Right lobe of liver (tissue), 6 donors: ENCODE data around the gene PRKN. TPM values are rescaled to one million over a fixed set of nuclear protein-coding genes. Genes with fewer than 3 reads are reported as not detected.

Experiments used
- ATAC-seq, 4 donors: fragments of 200-7000 bp; cut with Tn5 transposase; one replicate each; pipeline ENCODE4 v1.9.1; 2020; ENCODE audit warnings: mild to moderate bottlenecking in 4 of 4, moderate library complexity in 4 of 4
- DNase-seq, 3 donors: peaks; one replicate each; pipeline ENCODE4 v3.0.0-alpha.2; 2020
- H3K27ac ChIP-seq, 3 donors: fragments of 200-600 bp; one replicate each; pipeline ENCODE4 v1.8.0; 2022
- H3K27me3 ChIP-seq, 2 donors: fragments of 200-600 bp; one replicate each; pipeline ENCODE4 v1.8.0; 2022
- H3K36me3 ChIP-seq, 4 donors: fragments of 200-600 bp; sonication (generic) in 1 of 4; one replicate each; pipeline versions ENCODE4 v1.5.1 to v1.8.0; 2017 to 2022; ENCODE audit warnings: control low read depth in 1 of 4
- H3K4me1 ChIP-seq, 4 donors: fragments of 200-600 bp; sonication (generic) in 1 of 4; one replicate each; pipeline versions ENCODE4 v1.5.1 to v1.8.0; 2017 to 2022; ENCODE audit warnings: control low read depth in 1 of 4
- H3K4me3 ChIP-seq, 3 donors: fragments of 200-600 bp; one replicate each; pipeline ENCODE4 v1.8.0; 2022
- H3K9me3 ChIP-seq, 4 donors: fragments of 200-600 bp; sonication (generic) in 1 of 4; one replicate each; pipeline versions ENCODE4 v1.5.1 to v1.8.0; 2017 to 2022; ENCODE audit warnings: control low read depth in 1 of 4
- CTCF ChIP-seq, 4 donors: fragments of 200-600 bp in 3 of 4; fragments of 450-650 bp in 1 of 4; IDR thresholded peaks; one replicate each; pipeline versions ENCODE4 v1.5.1 to v1.8.0; 2016 to 2022; ENCODE audit warnings: antibody characterized with exemption in 4 of 4, mild to moderate bottlenecking in 2 of 4
- POLR2A ChIP-seq: fragments of 450-650 bp; IDR thresholded peaks from one replicate; pipeline ENCODE4 v1.6.1; 2017; ENCODE audit warnings: antibody characterized with exemption, mild to moderate bottlenecking
- WGBS: methylation state at CpG from one replicate; pipeline ENCODE4 v1.1.6; 2018; ENCODE audit warnings: low coverage, low lambda C conversion rate; ENCODE audit not compliant: insufficient coverage; ENCODE audit errors: missing lambda C conversion rate; 5-methylcytosine and 5-hydroxymethylcytosine counted together
- intact Hi-C, 2 donors: fragments of 100-400 bp; cut with DNase I; formaldehyde crosslinking; loops; one replicate each; pipeline versions ENCODE4 v1.11.2 to v1.14.1; 2022
- total RNA-seq, 6 experiments: library from RNA; depleted of rRNA in 2 of 6; stranded (reverse); fragments of >200 nt in 2 of 6; fragmentation: NEBNext Ultra II Directional in 3 of 6; extraction: Animal tissue kit (Norgen Biotek cat#: 25700) in 3 of 6; gene quantifications; one replicate each; pipeline versions ENCODE4 v1.1.0 to v1.2.4, GENCODE V29; 2016 to 2023
- donor health status: DM: no; HTN: yes; CAD: no.
- donor health status: DM: no; HTN: no; CAD: no.
- donor health status: DM: no; HTN: no; CAD: no.
- donor health status: DM: no; HTN: yes; CAD: no.
- donor health status: DM: no; HTN: yes; CAD: no.

PRKN gene
- total RNA-seq, 6 experiments from 2014 or later, result 1.1 to 3.7 (median 2.2) TPM

GRCh38 chr6:161711515-161711914, 1016.1 kb downstream of the PRKN start:
- Histone ChIP-seq H3K36me3 (no peaks in the 10 kb centered on the region), H3K27ac (no peak overlapping the region), H3K9me3 (no peaks in the 10 kb centered on the region), H3K4me1 (no peaks in the 10 kb centered on the region), H3K4me3 (no peak overlapping the region), H3K27me3 (no peaks in the 10 kb centered on the region)
- intact Hi-C loops, result no loop called here
- ATAC-seq (no peak), DNase-seq (no peak)
- no peak for TF ChIP-seq POLR2A
- no peak for TF ChIP-seq CTCF (IDR thresholded peaks at IDR 0.05)

DNA sequence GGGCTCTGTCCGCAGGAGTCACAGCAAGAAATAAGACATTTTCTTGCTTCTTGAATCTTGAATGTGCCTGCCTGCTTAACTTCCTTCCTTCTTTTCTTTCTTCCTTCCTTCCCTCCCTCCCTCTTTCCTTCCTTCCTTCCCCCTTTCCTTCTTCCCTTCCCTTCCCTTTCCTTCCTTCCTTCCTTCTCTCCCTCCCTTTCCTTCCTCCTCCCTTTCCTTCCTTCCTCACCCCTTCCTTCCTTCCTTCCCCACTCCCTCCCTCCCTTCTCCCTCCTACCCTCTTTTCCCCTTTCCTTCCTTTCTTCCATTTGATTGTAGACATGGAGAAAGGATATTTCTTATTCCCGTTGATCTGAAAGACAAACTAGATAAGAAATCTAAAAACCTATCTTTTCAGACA, 1016.9 kb downstream of the PRKN start:
- 83% methylated on average over 2 of the region's 2 CpGs for WGBS

GRCh38 chr6:161701056-161701455, 1026.5 kb downstream of the PRKN start:
- no peak overlapping the region for H3K4me3 ChIP-seq
- TF ChIP-seq CTCF (IDR thresholded peaks at IDR 0.05), result no peak
- TF ChIP-seq POLR2A, result no peak
- H3K36me3 ChIP-seq, result no peaks in the 10 kb centered on the region
- 75% methylated on average over 1 of the region's 1 CpG for WGBS
- no peaks in the 10 kb centered on the region for H3K27me3 ChIP-seq
- H3K9me3 ChIP-seq, result no peaks in the 10 kb centered on the region
- no peak overlapping the region for H3K27ac ChIP-seq
- DNase-seq, result no peak
- H3K4me1 ChIP-seq, result no peaks in the 10 kb centered on the region
- ATAC-seq, result no peak
- intact Hi-C loops, result no loop called here

More for the DNA sequence above, 1016.9 kb downstream of the PRKN start:
- intact Hi-C loops, result no loop called here
- no peaks in the 10 kb centered on the region for H3K4me1 ChIP-seq
- H3K9me3 ChIP-seq, result no peaks in the 10 kb centered on the region
- ATAC-seq, result no peak
- no peak for DNase-seq
- no peak overlapping the region for H3K4me3 ChIP-seq
- H3K27ac ChIP-seq, result no peak overlapping the region
- TF ChIP-seq CTCF (IDR thresholded peaks at IDR 0.05) (no peak), POLR2A (no peak)
- H3K27me3 ChIP-seq, result no peaks in the 10 kb centered on the region
- H3K36me3 ChIP-seq, result no peaks in the 10 kb centered on the region

DNA sequence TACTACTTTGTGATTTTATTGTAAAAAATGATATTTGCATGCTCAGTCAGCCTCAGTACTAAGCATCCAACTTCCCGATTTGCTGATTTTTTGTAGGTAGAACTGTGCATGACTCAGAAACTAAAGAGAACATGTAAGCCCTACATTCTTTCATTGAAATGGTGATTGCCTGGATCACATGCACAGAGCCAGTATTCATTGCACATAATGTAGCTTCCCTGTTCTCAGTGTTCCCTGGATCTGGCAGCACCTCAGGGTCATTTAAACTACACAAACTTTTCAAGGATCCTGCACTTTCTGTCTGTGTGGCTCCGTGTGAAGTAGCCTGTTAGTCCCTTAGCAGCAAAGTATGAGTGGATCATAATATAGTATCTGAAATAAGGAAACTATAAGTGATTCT, 1030.8 kb downstream of the PRKN start:
- Histone ChIP-seq H3K4me1 (no peaks in the 10 kb centered on the region), H3K27ac (no peak overlapping the region), H3K4me3 (no peak overlapping the region), H3K9me3 (no peaks in the 10 kb centered on the region), H3K36me3 (no peaks in the 10 kb centered on the region), H3K27me3 (no peaks in the 10 kb centered on the region)
- no peak for DNase-seq
- intact Hi-C loops, result loop anchor here in 1 of 2 donors (10.0 kb wide), 1 partner anchor 282 kb away; no protein-coding TSS in a partner anchor
- 45% methylated on average over 2 of the region's 2 CpGs for WGBS
- no peak for TF ChIP-seq CTCF (IDR thresholded peaks at IDR 0.05)
- no peak for TF ChIP-seq POLR2A
- no peak for ATAC-seq

DNA sequence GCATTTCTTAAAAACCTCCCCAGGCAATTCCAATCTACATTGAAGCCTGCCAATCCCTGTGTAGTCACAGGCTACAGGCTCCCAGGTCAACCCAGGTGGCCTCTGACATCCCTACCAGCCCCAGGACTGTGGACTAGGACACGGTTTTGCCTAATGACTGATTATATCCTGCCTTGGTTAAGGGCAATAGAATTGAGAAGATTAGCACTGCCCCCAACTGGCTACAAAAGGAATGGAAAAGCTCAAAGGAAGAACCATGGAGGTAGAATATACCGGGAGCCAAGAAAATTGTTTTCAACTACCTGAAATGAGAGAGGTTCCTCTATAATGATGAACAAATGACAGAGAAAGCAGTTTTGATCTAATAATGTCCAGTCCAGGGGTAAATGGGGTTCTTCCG, 1032.6 kb downstream of the PRKN start:
- Histone ChIP-seq H3K36me3 (no peaks in the 10 kb centered on the region), H3K9me3 (no peaks in the 10 kb centered on the region), H3K4me1 (no peaks in the 10 kb centered on the region), H3K27me3 (no peaks in the 10 kb centered on the region), H3K4me3 (no peak overlapping the region), H3K27ac (no peak overlapping the region)
- intact Hi-C loops, result loop anchor here in 1 of 2 donors (10.0 kb wide), 1 partner anchor 280 kb away; no protein-coding TSS in a partner anchor
- ATAC-seq, result peak; percentile 89 to 92 (median 91)
- DNase-seq, result no peak
- TF ChIP-seq POLR2A (no peak), CTCF (IDR thresholded peaks at IDR 0.05) (peak; percentile 57 to 77 (median 65))
- WGBS, result 40% methylated on average over 3 of the region's 3 CpGs
